GM18511 (cell line): ENCODE measurements around the gene ANO2.
"Not testable (repeated sequence)": the region's sequence is repeated elsewhere in the genome, so short reads cannot be mapped to it uniquely, and the experiment has no call there.

Experiments used
- ATAC-seq: cut with Tn5 transposase; IDR thresholded peaks from one replicate; pipeline ENCODE4 v1.9.1; 2021; ENCODE audit warnings: mild to moderate bottlenecking, moderate library complexity; ENCODE audit not compliant: unreplicated experiment

ANO2 gene

GRCh38 chr12:5561057-5561456 is 384.0 kb downstream of the ANO2 start:
- no peak for ATAC-seq

- ATAC-seq = no peak
These were observed 384.8 kb downstream of the ANO2 start for GRCh38 chr12:5560265-5560664.

- ATAC-seq = no peak
These were observed 387.2 kb downstream of the ANO2 start for GRCh38 chr12:5557906-5558305.

DNA sequence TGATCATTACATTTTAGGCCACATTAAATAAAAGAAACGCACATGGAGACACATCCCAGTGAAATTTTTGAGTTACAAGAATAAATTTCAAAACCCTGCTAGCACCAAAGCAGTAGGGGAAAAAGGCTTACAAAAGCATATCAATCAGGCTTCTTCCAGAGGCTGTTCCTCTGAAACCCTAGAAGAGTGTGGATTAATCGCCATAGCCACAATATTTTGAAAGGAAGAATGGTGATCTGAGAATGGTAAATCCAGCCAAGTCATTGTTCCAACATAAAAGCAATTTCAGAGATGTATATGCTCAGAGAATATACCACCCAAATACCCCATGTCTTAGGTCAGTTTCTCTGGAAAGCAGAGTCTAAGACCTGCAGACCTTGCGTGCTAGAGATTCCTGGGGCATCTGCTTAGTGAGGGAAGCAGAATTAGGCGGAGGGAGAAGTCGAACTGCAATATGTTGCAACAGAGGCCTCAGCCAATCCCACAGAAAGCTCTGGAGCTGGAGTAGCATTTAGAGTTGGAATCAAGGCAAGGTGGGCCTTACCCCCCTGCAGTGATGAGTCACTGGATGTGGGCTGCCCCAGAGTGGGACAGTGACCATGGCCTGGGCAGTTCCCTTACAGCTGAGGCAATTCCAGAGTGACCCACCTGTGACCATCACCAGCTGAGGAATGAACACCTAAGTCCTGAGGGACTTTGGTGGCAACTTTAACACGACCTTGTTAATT is 387.9 kb downstream of the ANO2 start:
- ATAC-seq = no peak

DNA sequence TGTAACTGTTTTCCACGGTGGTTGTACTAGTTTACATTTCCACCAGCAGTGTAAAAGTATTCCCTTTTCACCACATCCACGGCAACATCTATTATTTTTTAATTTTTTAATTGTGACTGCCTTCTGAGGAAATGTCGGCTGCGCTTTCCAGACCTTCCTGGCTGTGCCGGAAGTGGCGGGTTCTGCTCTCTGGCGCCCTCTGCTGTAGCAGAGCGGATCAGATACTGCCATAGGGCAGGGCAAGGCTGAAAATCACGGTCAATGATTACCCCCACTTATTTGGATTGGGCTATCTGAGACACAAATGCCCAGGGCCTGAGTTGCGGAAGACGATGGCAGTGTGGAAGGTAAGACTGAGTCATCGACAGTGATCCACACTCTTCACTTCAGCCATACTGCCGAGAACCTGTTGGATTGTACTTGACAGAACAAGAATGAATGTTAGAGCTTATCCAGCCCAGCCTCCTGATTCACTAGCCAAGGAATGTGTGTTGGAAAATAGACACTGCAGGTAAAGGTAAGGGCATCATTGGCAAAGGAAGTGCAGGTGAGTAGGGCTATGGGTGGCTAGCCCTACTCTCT is 388.9 kb downstream of the ANO2 start:
- ATAC-seq = no peak

GRCh38 chr12:5554711-5555110 is 390.3 kb downstream of the ANO2 start:
- no peak for ATAC-seq

- no peak for ATAC-seq
These were observed 396.0 kb downstream of the ANO2 start for GRCh38 chr12:5549011-5549410.

DNA sequence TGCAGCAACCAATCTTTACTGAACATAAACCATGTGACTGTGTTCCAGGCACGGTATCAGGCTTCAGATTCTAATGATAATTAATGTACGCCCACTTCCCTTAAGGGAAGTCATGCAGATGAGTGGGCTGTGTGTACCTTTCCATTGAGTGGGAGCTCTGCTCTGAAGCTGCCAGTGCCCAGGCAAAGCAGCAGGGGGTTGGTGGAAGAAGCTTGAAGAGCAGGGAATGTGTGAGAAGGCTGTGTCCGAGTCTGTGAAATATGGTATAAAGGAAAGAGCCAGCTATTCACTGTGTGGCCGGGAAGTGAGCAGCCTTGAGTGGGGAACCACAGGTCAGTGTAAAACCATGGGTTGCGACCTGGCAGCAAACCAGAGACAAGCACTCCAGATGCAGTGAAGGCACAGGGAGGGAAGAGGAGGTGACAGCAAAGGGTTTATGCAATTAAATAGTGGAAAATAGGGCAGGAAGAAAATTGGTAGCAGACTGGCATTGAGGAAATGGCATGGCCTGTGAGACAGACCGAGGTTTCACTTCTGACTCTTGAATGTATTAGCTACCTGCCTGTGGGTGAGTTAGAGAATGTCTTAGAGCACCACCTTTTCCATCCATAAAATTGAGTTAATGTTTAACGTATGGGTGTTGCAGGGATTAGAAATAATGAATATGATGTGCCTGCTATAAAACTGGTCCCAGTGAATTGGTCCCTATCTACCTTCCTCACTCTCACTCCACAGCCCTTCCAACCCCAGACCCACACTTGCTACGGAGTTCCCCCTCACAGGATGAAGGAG is 396.7 kb downstream of the ANO2 start:
- no peak for ATAC-seq

DNA sequence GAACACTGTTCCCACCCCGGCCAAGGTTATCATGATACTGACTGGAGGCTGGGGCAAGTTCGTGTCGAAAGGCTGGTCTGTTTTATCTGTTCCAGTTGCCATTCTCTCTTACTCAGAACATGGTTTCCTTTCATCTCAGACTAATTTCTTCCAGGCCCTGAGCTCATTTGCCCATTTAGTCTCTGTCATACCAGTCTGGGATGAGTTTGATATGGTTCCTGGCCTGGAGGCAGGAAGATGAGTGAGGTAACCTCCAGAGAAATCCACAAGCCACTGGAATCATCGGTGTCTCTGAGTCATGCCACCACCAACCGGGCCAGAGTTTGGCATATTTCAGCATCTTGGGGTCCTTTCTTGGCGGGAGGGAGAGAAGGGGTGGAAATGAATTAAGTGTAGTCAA is 398.4 kb downstream of the ANO2 start:
- ATAC-seq = no peak

DNA sequence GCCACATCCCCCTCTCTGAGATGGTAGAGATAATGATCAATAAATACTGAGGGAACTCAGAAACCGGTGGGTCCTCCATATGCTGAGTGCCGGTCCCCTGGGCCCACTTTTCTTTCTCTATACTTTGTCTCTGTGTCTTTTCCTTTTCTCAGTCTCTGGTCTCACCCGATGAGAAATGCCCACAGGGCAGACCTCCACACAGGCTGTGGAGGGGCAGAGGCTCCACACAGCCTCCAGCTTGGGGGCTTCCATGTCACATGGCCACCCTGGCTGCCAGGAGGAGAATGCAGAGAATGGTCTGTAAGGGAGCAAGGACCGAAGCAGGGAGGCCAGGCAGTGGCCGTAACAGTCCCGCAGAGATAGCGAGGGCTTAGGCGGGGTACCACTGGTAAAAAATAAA is 407.3 kb downstream of the ANO2 start:
- no peak for ATAC-seq

GRCh38 chr12:5537026-5537615 is 407.9 kb downstream of the ANO2 start:
- ATAC-seq = not testable (repeated sequence)

- no peak for ATAC-seq
These were observed 409.5 kb downstream of the ANO2 start for GRCh38 chr12:5535541-5535940.

- ATAC-seq = no peak
These were observed 410.4 kb downstream of the ANO2 start for GRCh38 chr12:5534426-5535199.

GRCh38 chr12:5533368-5533767 is 411.7 kb downstream of the ANO2 start:
- no peak for ATAC-seq

DNA sequence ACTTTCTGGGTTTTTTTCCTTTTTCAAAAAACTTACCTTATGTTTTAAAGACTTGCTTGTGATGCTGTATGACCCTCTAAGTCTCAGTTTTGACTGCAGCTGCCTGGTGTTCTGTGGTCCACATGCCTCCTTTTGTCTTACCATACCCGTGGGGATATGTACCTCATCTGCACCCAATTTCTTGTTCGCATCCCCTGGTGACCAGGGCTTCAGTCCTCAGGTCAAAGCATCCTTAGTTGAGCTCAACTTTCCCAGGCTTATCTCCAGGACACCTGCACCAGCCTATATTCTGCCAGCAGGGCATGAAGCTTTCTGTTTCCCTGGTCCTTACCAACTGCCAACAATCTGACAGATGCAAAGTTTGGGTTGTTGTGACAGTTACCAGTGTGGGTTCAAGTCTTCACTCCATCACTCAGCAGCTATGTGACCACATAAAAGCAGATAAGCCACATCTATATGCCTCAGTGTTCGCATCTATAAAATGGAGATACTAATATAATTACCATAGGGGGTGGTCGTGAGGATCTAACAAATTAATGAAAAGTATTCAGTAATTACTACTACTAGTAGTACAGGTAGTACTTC is 419.2 kb downstream of the ANO2 start:
- no peak for ATAC-seq

DNA sequence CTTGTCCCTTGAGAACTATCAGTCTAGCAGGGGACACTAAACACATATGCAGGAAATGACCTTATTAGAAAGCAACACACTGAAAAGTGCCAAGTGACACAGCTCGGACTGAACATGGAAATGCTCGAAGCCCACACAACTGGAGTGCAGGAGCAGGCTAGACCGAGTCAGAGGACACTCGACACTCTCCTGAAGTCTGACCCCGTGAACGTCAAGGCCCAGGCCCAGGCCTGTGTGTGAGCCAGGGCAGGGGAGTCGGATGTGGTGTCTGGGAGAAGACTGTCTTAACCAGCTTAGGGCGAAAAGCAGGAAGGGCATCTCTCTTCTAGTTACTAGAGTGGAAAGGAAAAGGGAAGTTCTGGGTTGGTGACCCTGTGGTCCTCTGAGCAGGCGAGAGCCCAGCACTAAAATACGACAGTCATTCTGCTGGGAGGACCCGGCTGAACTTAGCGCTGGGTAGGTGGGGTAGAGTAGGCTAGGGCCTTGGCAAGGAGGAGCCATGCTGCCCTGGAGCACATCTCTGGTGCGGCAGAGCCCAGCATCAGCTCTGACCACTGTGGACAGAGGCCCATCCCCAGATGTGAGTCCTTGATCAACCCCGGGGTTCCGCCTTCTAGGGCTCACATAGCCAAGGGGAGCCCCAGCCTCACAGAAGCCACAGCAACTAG is 420.2 kb downstream of the ANO2 start:
- no peak for ATAC-seq

DNA sequence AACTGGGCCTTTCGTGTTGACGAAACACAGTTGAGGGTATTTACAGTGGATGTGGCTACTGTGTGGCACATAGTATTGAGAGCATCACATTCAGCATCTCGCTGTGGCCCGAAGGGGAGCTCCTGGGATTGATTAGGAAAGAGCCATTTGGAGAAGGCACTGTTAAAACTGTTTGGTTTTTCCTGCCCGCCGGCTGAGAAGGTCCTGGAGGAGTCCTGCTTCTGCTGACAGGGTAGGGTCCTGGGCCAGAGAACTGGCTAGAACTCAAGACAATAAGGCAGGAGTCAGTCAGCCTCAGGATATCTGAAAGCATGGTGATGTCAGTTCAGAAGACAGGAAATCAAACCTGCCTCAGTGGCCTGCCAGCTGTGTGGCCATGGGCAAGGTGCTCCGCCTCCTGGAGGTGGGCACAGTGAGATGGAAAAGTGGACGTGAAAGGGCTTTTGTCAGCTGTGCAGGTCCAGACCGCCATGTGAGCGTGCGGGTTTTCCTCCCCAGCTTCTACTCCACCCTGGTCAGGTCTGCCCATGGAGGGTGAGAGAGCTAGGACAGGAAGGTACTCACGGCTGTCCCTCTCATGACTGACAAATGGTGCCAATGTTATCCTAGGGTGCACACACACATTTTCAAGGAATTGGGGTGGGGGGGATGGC is 420.8 kb downstream of the ANO2 start:
- no peak for ATAC-seq

DNA sequence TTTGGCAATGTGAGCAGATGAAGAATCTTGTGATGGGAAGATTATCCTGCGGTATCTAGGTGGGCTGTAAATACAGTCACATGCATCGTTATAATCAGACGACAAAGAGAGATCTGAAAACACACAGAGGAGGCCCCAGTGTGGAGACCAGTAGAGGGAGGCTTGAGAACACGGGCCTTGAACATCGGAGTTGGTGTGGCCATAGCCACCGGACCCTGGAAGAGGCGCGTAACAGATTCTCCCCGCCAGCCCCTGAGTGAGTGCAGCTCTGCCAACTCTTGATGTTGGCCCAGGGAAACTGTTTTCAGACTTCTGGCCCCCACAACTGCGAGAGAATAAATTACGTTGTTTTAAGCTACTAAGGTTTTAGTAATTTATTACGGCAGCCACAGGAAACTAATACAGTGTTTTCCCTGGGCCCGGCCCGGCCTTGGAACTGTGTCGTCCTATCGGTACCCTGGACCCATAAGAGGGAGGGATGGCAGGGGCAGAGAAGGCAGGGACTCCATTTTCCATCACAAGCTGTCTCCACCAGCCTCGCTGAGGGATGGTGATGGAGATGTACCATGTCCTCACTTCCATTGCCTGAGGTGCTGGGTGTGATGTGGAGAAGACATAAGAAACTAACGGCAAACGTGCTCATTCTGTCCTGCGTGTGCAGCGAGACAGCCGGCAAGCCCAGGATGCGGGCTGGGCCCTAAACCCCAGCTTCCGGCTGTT is 421.5 kb downstream of the ANO2 start:
- no peak for ATAC-seq
